B cell (primary cell): ENCODE data around the gene RIPOR3. TPM values are rescaled to one million over a fixed set of nuclear protein-coding genes. Genes with fewer than 3 reads are reported as not detected.

Experiments used
- ATAC-seq: fragments of 200-7000 bp; cut with Tn5 transposase; one replicate; pipeline ENCODE4 v1.10.0; 2021; ENCODE audit warnings: low read depth, mild to moderate bottlenecking, moderate number of reproducible peaks, moderate library complexity
- CTCF ChIA-PET: fragments of 350-600 bp; sonication (Branson Sonifier 250); formaldehyde crosslinking; loops from one replicate; lab custom pipeline; 2021; ENCODE audit warnings: antibody characterized with exemption, inconsistent platforms; lab: Charles Lee
- POLR2A ChIA-PET: fragments of 350-600 bp; sonication (Branson Sonifier 250); formaldehyde crosslinking; loops from one replicate; lab custom pipeline; 2021; ENCODE audit warnings: antibody characterized with exemption; lab: Charles Lee
- DNase-seq: peaks from one replicate; pipeline ENCODE4 v3.0.0; 2013
- H2AFZ ChIP-seq: 2 replicates; pipeline ENCODE4 v1.6.1; 2012; ENCODE audit warnings: mild to moderate bottlenecking, low read depth, low read length; ENCODE audit not compliant: insufficient read depth, poor library complexity, severe bottlenecking
- H3K27ac ChIP-seq, 2 donors: 1 replicate in 1 of 2; 2 replicates in 1 of 2; pipeline ENCODE4 v1.5.1; 2012 to 2013; ENCODE audit warnings: low read length in 2 of 2, mild to moderate bottlenecking in 2 of 2, moderate library complexity in 1 of 2
- H3K27me3 ChIP-seq, 4 experiments: fragments of 200-600 bp in 1 of 4; sonication (generic) in 1 of 4; replicated peaks in 1 of 4; 1 replicate in 2 of 4; 2 replicates in 2 of 4; pipeline versions ENCODE4 v1.6.1 to v1.7.0; 2013 to 2016; ENCODE audit warnings: low read length in 3 of 4, mild to moderate bottlenecking in 2 of 4, mixed read lengths in 1 of 4, moderate library complexity in 1 of 4; ENCODE audit not compliant: insufficient read depth in 4 of 4, control insufficient read depth in 3 of 4; ENCODE audit errors: control extremely low read depth in 1 of 4
- H3K36me3 ChIP-seq, 2 experiments: replicated peaks in 1 of 2; 1 replicate in 1 of 2; 2 replicates in 1 of 2; pipeline versions ENCODE4 v1.6.1 to v1.7.1; 2013; ENCODE audit warnings: low read length in 1 of 2; ENCODE audit not compliant: insufficient read depth in 2 of 2, control insufficient read depth in 1 of 2; ENCODE audit errors: control extremely low read depth in 1 of 2, extremely low read depth in 1 of 2
- H3K4me1 ChIP-seq, 2 donors: fragments of 200-600 bp in 1 of 2; sonication (generic) in 1 of 2; 1 replicate in 1 of 2; 2 replicates in 1 of 2; pipeline versions ENCODE4 v1.5.1 to v1.6.1; 2013 to 2017; ENCODE audit warnings: low read length in 2 of 2; ENCODE audit not compliant: control insufficient read depth in 2 of 2, insufficient read depth in 2 of 2
- H3K4me2 ChIP-seq: replicated peaks from 2 replicates; pipeline ENCODE3; 2012; ENCODE audit warnings: mild to moderate bottlenecking, low read depth, low read length; ENCODE audit not compliant: poor library complexity, severe bottlenecking
- H3K4me3 ChIP-seq, 5 experiments: fragments of 200-600 bp in 1 of 5; sonication (generic) in 1 of 5; 1 replicate in 3 of 5; 2 replicates in 2 of 5; pipeline versions ENCODE4 v1.5.1 to v1.7.0; 2011 to 2016; ENCODE audit warnings: low read length in 4 of 5, mild to moderate bottlenecking in 4 of 5, low read depth in 2 of 5, control low read depth in 1 of 5, moderate library complexity in 1 of 5; ENCODE audit not compliant: insufficient read depth in 1 of 5; ENCODE audit errors: control extremely low read depth in 1 of 5, extremely low read depth in 1 of 5
- H3K79me2 ChIP-seq: fragments of 200-600 bp; sonication (generic); one replicate; pipeline ENCODE4 v1.6.0; 2016; ENCODE audit warnings: low read length; ENCODE audit not compliant: control insufficient read depth, insufficient read depth
- H3K9ac ChIP-seq: fragments of 200-600 bp; sonication (generic); 2 replicates; pipeline ENCODE4 v1.6.1; 2017; ENCODE audit warnings: mild to moderate bottlenecking, low read length, moderate library complexity
- H3K9me3 ChIP-seq, 3 donors: one replicate each; pipeline versions ENCODE4 v1.6.1 to v1.7.1; 2013; ENCODE audit warnings: low read length in 2 of 3; ENCODE audit not compliant: control insufficient read depth in 2 of 3, insufficient read depth in 1 of 3; ENCODE audit errors: control extremely low read depth in 1 of 3
- H4K20me1 ChIP-seq: 2 replicates; pipeline ENCODE4 v1.6.0; 2012; ENCODE audit warnings: mild to moderate bottlenecking, low read length; ENCODE audit not compliant: insufficient read depth, control insufficient read depth, poor library complexity, severe bottlenecking
- H3K27ac Mint-ChIP-seq: one replicate; pipeline ENCODE4 v1.8.0; 2021; ENCODE audit warnings: mixed read lengths
- H3K27me3 Mint-ChIP-seq: one replicate; pipeline ENCODE4 v1.8.0; 2021; ENCODE audit warnings: mixed read lengths
- H3K4me1 Mint-ChIP-seq: one replicate; pipeline ENCODE4 v1.8.0; 2021; ENCODE audit warnings: mixed read lengths
- H3K4me3 Mint-ChIP-seq: one replicate; pipeline ENCODE4 v1.8.0; 2021; ENCODE audit warnings: mixed read lengths
- H3K9me3 Mint-ChIP-seq: one replicate; pipeline ENCODE4 v1.8.0; 2022; ENCODE audit warnings: mixed read lengths; ENCODE audit not compliant: insufficient read depth
- EZH2 ChIP-seq: IDR thresholded peaks from 2 replicates; pipeline ENCODE4 v1.6.1; 2012; ENCODE audit warnings: borderline replicate concordance, low read depth, mild to moderate bottlenecking, moderate library complexity, low read length; ENCODE audit not compliant: insufficient read depth, poor library complexity, severe bottlenecking
- WGBS: methylation state at CpG from one replicate; pipeline ENCODE4 v1.1.5; 2013; ENCODE audit warnings: missing lambda C conversion rate; ENCODE audit not compliant: insufficient coverage; 5-methylcytosine and 5-hydroxymethylcytosine counted together
- intact Hi-C: fragments of 100-400 bp; cut with micrococcal nuclease; formaldehyde crosslinking; loops from one replicate; pipeline ENCODE4 v1.10.0; 2022
- polyA plus RNA-seq: library from polyadenylated mRNA; depleted of rRNA; stranded (reverse); fragments of >200 nt; gene quantifications from 2 replicates; pipeline ENCODE4 v1.2.3, GENCODE V29; 2012
- total RNA-seq, 2 donors: library from RNA; stranded (reverse); fragments of 120-200 nt in 1 of 2; gene quantifications; 1 replicate in 1 of 2; 2 replicates in 1 of 2; pipeline versions ENCODE4 v1.2.3 to v1.2.4, GENCODE V29; 2013 to 2022
- TF ChIP-seq, protein P1 (sequence below): fragments of 200-600 bp; IDR thresholded peaks from one replicate; pipeline ENCODE4 v1.8.0; 2022; ENCODE audit warnings: antibody characterized with exemption, mild to moderate bottlenecking

RIPOR3 gene
- total and polyA plus RNA-seq, 2 donors (not counting 1 experiment from before 2014, with no cell fraction given), result 0.09 to 0.27 TPM

DNA sequence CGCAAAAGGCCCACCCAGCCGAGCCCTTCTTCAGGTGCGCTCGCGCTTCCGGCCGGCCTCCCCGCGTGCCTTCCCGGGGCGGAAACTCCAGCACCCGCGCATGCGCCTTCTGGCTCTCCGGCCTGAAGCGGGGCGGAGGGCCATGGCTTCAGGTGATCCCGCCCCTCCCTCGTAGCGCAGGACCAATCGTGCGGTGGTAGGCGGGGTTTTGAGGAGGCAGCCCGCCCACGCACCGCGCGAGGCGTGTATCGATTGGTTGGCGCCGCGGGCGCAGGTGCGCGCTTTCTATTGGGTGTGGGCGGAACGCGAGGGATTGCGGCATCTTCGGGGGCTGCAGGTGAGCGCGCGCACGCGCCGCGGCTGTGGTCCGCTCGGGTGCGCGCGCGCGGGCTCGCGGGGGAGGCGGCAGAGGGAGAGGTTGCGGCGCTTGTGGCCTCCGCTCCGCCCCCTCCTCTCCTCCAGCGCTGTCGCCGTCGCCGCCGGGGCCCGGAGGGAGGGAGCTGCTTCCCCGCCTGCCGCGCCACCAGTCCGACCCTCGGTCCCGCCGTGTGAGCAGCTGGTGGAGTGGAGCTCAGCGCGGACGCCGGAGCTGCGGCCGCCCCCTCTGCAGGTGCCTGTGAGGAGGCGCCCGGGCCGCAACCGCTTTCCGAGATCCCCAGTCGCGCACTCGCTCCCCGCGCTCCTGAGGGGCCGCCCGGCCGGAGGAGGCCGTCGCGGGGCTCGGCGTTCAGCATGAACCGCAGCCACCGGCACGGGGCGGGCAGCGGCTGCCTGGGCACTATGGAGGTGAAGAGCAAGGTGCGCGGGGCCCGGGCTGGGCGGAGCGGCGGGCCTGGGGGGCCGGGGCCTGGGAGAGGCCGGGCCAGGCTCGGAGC is 40.0 kb upstream of the RIPOR3 start, which contains the start of gene PARD6B:
PARD6B (plus strand) TSS at position 526 of the 875 bp plus-strand sequence; CDS start at position 733, 207 bp downstream.
- no peaks in the 10 kb centered on the region for H3K9me3 Mint-ChIP-seq
- Histone ChIP-seq H3K9me3 (no peaks in the 10 kb centered on the region), H3K4me2 (peak within 1 kb of the TSS; percentile 97), H3K36me3 (no peaks in the 10 kb centered on the region), H4K20me1 (no peaks in the 10 kb centered on the region), H3K27me3 (no peaks in the 10 kb centered on the region), H3K4me3 (peak within 1 kb of the TSS; percentile 47 to 81 (median 71)), H3K79me2 (peaks cover 34% of the 10 kb centered on the region), H2AFZ (peak within 1 kb of the TSS; percentile 99), H3K27ac (peak within 1 kb of the TSS; percentile 39 to 80), H3K4me1 (peaks cover 15% of the 10 kb centered on the region in 2 donors), H3K9ac (peak within 1 kb of the TSS; percentile 84)
- intact Hi-C loops, result loop anchor here (1.0 to 10.0 kb wide), 11 partner anchors 63 to 1461 kb away; partner anchors contain the start of genes CEBPB, DPM1, MOCS3 and NFATC2
- peaks cover 4% of the 10 kb centered on the region for H3K27me3 Mint-ChIP-seq
- peak within 1 kb of the TSS; percentile 91 for H3K4me3 Mint-ChIP-seq
- H3K27ac Mint-ChIP-seq, result peak within 1 kb of the TSS; percentile 91
- ATAC-seq (peak; percentile 94), DNase-seq (peak; percentile 100)
- ChIA-PET CTCF (interaction anchor here (0.7 to 4.8 kb wide), 3 partner anchors 18 to 134 kb away, joined by 3 to 23 read pairs (median 4); no protein-coding TSS in a partner anchor), POLR2A (interaction anchor here (0.7 to 1.1 kb wide), 2 partner anchors 200 to 618 kb away, joined by 4 to 7 read pairs; partner anchors contain the start of genes ADNP and UBE2V1)
- WGBS, result under 1% methylated on average over 113 of the region's 114 CpGs
- peaks cover 21% of the 10 kb centered on the region for H3K4me1 Mint-ChIP-seq
- no peak for TF ChIP-seq EZH2
- TF ChIP-seq, protein P1, sequence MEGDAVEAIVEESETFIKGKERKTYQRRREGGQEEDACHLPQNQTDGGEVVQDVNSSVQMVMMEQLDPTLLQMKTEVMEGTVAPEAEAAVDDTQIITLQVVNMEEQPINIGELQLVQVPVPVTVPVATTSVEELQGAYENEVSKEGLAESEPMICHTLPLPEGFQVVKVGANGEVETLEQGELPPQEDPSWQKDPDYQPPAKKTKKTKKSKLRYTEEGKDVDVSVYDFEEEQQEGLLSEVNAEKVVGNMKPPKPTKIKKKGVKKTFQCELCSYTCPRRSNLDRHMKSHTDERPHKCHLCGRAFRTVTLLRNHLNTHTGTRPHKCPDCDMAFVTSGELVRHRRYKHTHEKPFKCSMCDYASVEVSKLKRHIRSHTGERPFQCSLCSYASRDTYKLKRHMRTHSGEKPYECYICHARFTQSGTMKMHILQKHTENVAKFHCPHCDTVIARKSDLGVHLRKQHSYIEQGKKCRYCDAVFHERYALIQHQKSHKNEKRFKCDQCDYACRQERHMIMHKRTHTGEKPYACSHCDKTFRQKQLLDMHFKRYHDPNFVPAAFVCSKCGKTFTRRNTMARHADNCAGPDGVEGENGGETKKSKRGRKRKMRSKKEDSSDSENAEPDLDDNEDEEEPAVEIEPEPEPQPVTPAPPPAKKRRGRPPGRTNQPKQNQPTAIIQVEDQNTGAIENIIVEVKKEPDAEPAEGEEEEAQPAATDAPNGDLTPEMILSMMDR, result no peak
